ENCODE data around the gene OR5AN1. TPM values are rescaled to one million over a fixed set of nuclear protein-coding genes. Genes with fewer than 3 reads are reported as not detected.
"Not testable (repeated sequence)": the region's sequence is repeated elsewhere in the genome, so short reads cannot be mapped to it uniquely, and the experiment has no call there.

OR5AN1 gene
- total RNA-seq: under 0.01 TPM in 1 of 2 replicates, not detected in the other

- no peak for DNase-seq (ENCODE audit: low read depth)
- no peak within 1 kb of the TSS for H3K4me3 ChIP-seq (ENCODE audit: low read depth, low read length)
- no peak for TF ChIP-seq CTCF (IDR thresholded peaks at IDR 0.05; ENCODE audit: insufficient read depth, low read depth, low read length)
Measured at GRCh38 chr11:59358595-59358994, at the start of gene OR5AN1. TSS of gene OR5AN1 (plus strand) at chr11:59358895. CDS start at chr11:59364459, 5,564 bp downstream.

GRCh38 chr11:59335001-59335400 is 23.7 kb upstream of the OR5AN1 start:
- H3K4me3 ChIP-seq (ENCODE audit: low read depth, low read length): no peak overlapping the region
- no peak for DNase-seq (ENCODE audit: low read depth)
- TF ChIP-seq CTCF (IDR thresholded peaks at IDR 0.05; ENCODE audit: insufficient read depth, low read depth, low read length): no peak

GRCh38 chr11:59336176-59336575 is 22.5 kb upstream of the OR5AN1 start:
- no peak for TF ChIP-seq CTCF (IDR thresholded peaks at IDR 0.05; ENCODE audit: insufficient read depth, low read depth, low read length)
- no peak overlapping the region for H3K4me3 ChIP-seq (ENCODE audit: low read depth, low read length)
- DNase-seq (ENCODE audit: low read depth): no peak

- TF ChIP-seq CTCF (IDR thresholded peaks at IDR 0.05; ENCODE audit: insufficient read depth, low read depth, low read length): no peak
- no peak for DNase-seq (ENCODE audit: low read depth)
- H3K4me3 ChIP-seq (ENCODE audit: low read depth, low read length): no peak overlapping the region
Measured at GRCh38 chr11:59336931-59337330, 21.8 kb upstream of the OR5AN1 start.

- not testable (repeated sequence) for DNase-seq (ENCODE audit: low read depth); H3K4me3 ChIP-seq (ENCODE audit: low read depth, low read length)
Measured at GRCh38 chr11:59349657-59350056, 9.0 kb upstream of the OR5AN1 start.

GRCh38 chr11:59355226-59355625 is 3.5 kb upstream of the OR5AN1 start:
- no peak for TF ChIP-seq CTCF (IDR thresholded peaks at IDR 0.05; ENCODE audit: insufficient read depth, low read depth, low read length)
- no peak overlapping the region for H3K4me3 ChIP-seq (ENCODE audit: low read depth, low read length)
- DNase-seq (ENCODE audit: low read depth): no peak

GRCh38 chr11:59356561-59356960 is 2.1 kb upstream of the OR5AN1 start:
- no peak overlapping the region for H3K4me3 ChIP-seq (ENCODE audit: low read depth, low read length)
- no peak for DNase-seq (ENCODE audit: low read depth)
- TF ChIP-seq CTCF (IDR thresholded peaks at IDR 0.05; ENCODE audit: insufficient read depth, low read depth, low read length): no peak
